Ishikawa (cell line): ENCODE results near the gene ZYX.

ENCODE experiments used
- RAD21 ChIP-seq: IDR thresholded peaks from 2 replicates; pipeline ENCODE4 v1.6.1; 2012; ENCODE audit warnings: low read depth
- TAF1 ChIP-seq: IDR thresholded peaks from 2 replicates; pipeline ENCODE4 v1.6.1; 2012; ENCODE audit warnings: low read depth, mild to moderate bottlenecking
- TEAD4 ChIP-seq: IDR thresholded peaks from 2 replicates; pipeline ENCODE4 v1.6.1; 2012
- YY1 ChIP-seq: IDR thresholded peaks from 2 replicates; pipeline ENCODE4 v1.6.1; 2012; ENCODE audit warnings: low read depth

DNA sequence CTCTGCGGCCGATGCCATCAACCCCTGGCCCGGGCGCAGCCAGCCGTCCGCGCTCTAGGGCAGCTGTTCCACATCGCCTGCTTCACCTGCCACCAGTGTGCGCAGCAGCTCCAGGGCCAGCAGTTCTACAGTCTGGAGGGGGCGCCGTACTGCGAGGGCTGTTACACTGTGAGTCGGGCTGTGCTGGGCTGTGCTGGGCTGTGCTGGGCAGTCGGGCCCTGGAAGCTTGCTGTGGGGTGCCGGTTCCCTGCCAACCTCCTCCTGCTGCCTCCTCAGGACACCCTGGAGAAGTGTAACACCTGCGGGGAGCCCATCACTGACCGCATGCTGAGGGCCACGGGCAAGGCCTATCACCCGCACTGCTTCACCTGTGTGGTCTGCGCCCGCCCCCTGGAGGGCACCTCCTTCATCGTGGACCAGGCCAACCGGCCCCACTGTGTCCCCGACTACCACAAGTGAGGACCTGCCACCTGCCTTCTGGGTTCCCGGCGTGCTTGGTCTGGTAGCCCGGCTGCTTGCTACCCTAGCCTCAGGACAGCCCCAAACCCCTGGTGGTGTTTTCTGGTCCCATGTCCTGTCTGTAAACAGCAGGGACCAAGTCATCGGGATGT is 7.5 kb downstream of the ZYX start:
- no peak for TF ChIP-seq YY1
- TF ChIP-seq RAD21: no peak
- TF ChIP-seq TEAD4: no peak
- TF ChIP-seq TAF1: no peak
